SK-N-SH (cell line): ENCODE results near the gene SMARCA1.

Experiments used
- CTCF ChIP-seq: fragments of 200-600 bp; sonication (generic); IDR thresholded peaks from 2 replicates; pipeline ENCODE4 v1.6.1; 2017; ENCODE audit warnings: antibody characterized with exemption, mild to moderate bottlenecking, moderate library complexity
- EP300 ChIP-seq, 2 experiments: IDR thresholded peaks; 2 replicates each; pipeline versions ENCODE4 v1.4.0 to v1.6.1; 2012; ENCODE audit warnings: borderline replicate concordance in 1 of 2, low read depth in 1 of 2, low read length in 1 of 2
- JUND ChIP-seq: IDR thresholded peaks from 2 replicates; pipeline ENCODE4 v1.4.0; 2012
- POLR2AphosphoS5 ChIP-seq: IDR thresholded peaks from 2 replicates; pipeline ENCODE4 v1.6.1; 2012; ENCODE audit warnings: low read depth, low read length
- RXRA ChIP-seq: IDR thresholded peaks from 2 replicates; pipeline ENCODE4 v1.4.0; 2012; ENCODE audit warnings: low read depth, mild to moderate bottlenecking, borderline replicate concordance

GRCh38 chrX:129449148-129449547 is 74.1 kb downstream of the SMARCA1 start:
- TF ChIP-seq CTCF = peak; percentile 30; the same call in 1 of the 2 replicates
- no peak for TF ChIP-seq RXRA
- TF ChIP-seq JUND = no peak
- TF ChIP-seq POLR2AphosphoS5 = no peak
- no peak for TF ChIP-seq EP300 (IDR thresholded peaks at IDR 0.05; ENCODE audit: borderline replicate concordance in 1 of 2, low read depth in 1 of 2, low read length in 1 of 2)
